OCI-LY7 (cell line): ENCODE measurements around the gene C6orf15. TPM values are rescaled to one million over a fixed set of nuclear protein-coding genes. Genes with fewer than 3 reads are reported as not detected.

ENCODE experiments used
- BruUV-seq: library from RNA; stranded (reverse); fragments of 400-500 nt; replicated peaks from 2 replicates; lab custom pipeline; 2021; lab: Mats Ljungman, UMichigan
- CTCF ChIA-PET: fragments of 300-600 bp; sonication (Branson Sonifier 250); formaldehyde crosslinking; loops from one replicate; lab custom pipeline; 2022; ENCODE audit warnings: antibody characterized with exemption; ENCODE audit not compliant: unreplicated experiment; lab: Charles Lee
- POLR2A ChIA-PET: fragments of 300-600 bp; sonication (Branson Sonifier 250); formaldehyde crosslinking; loops from one replicate; lab custom pipeline; 2022; ENCODE audit warnings: antibody characterized with exemption; lab: Charles Lee
- DNase-seq: peaks from one replicate; pipeline ENCODE4 v3.0.0-alpha.2; 2015; ENCODE audit warnings: low spot score
- H2AFZ ChIP-seq: fragments of 200-600 bp; sonication (generic), shearing (Covaris generic); 2 replicates; pipeline ENCODE4 v1.6.1; 2014; ENCODE audit warnings: mild to moderate bottlenecking, antibody characterized with exemption, low read length, moderate library complexity
- H3K27ac ChIP-seq: fragments of 200-600 bp; sonication (generic); 2 replicates; pipeline ENCODE4 v1.5.1; 2014; ENCODE audit warnings: mixed run types, low read depth, mild to moderate bottlenecking, moderate library complexity, low read length, inconsistent platforms; ENCODE audit not compliant: poor library complexity, severe bottlenecking
- H3K36me3 ChIP-seq: fragments of 200-600 bp; sonication (generic); 2 replicates; pipeline ENCODE4 v1.6.1; 2014; ENCODE audit warnings: mild to moderate bottlenecking, antibody characterized with exemption, low read length, moderate library complexity, mixed read lengths; ENCODE audit not compliant: insufficient read depth
- H3K4me1 ChIP-seq: fragments of 200-600 bp; sonication (generic); 2 replicates; pipeline ENCODE4 v1.5.1; 2014; ENCODE audit warnings: mild to moderate bottlenecking, low read length; ENCODE audit not compliant: insufficient read depth, poor library complexity, severe bottlenecking
- H3K4me2 ChIP-seq: fragments of 200-600 bp; sonication (generic); 2 replicates; pipeline ENCODE4 v1.6.1; 2014; ENCODE audit warnings: mild to moderate bottlenecking, low read length
- H3K4me3 ChIP-seq: fragments of 200-600 bp; sonication (generic); 2 replicates; pipeline ENCODE4 v1.5.1; 2014; ENCODE audit warnings: mild to moderate bottlenecking, low read depth, low read length; ENCODE audit not compliant: poor library complexity, severe bottlenecking
- H3K79me2 ChIP-seq: fragments of 200-600 bp; sonication (generic); 2 replicates; pipeline ENCODE4 v1.6.1; 2016; ENCODE audit warnings: low read depth, mild to moderate bottlenecking, low read length, moderate library complexity, mixed read lengths; ENCODE audit not compliant: insufficient read depth
- H3K9me2 ChIP-seq: fragments of 200-600 bp; sonication (generic); 2 replicates; pipeline ENCODE4 v1.6.1; 2016; ENCODE audit warnings: mild to moderate bottlenecking, low read length, mixed read lengths; ENCODE audit not compliant: insufficient read depth
- H3K9me3 ChIP-seq: fragments of 200-600 bp; sonication (generic); 2 replicates; pipeline ENCODE4 v1.6.1; 2014; ENCODE audit warnings: mild to moderate bottlenecking, mixed run types, low read length, mixed read lengths
- H4K20me1 ChIP-seq: fragments of 200-600 bp; sonication (generic); 2 replicates; pipeline ENCODE4 v1.6.1; 2014; ENCODE audit warnings: mild to moderate bottlenecking, antibody characterized with exemption, low read length, moderate library complexity, mixed read lengths; ENCODE audit not compliant: insufficient read depth
- EZH2phosphoT487 ChIP-seq: fragments of 200-600 bp; sonication (generic); IDR thresholded peaks from 2 replicates; pipeline ENCODE4 v1.6.1; 2018; ENCODE audit warnings: low read depth, borderline replicate concordance, mild to moderate bottlenecking, mixed run types, antibody characterized with exemption, low read length, moderate library complexity, mixed read lengths
- intact Hi-C: fragments of 100-400 bp; cut with micrococcal nuclease; formaldehyde crosslinking; loops from one replicate; pipeline ENCODE4 v1.10.0; 2022; ENCODE audit not compliant: unreplicated experiment
- total RNA-seq, 2 experiments: library from RNA; depleted of rRNA in 1 of 2; stranded (reverse); fragments of >200 nt in 1 of 2; shearing (Covaris generic) in 1 of 2; gene quantifications; 2 replicates each; pipeline ENCODE4 v1.2.3, GENCODE V29; 2014 to 2022
- TF ChIP-seq, protein P1 (sequence below): fragments of 200-600 bp; sonication (generic); conservative IDR thresholded peaks from 2 replicates; pipeline ENCODE4 v1.5.1; 2014; ENCODE audit warnings: mild to moderate bottlenecking, antibody characterized with exemption, low read length, moderate library complexity, mixed read lengths

The C6orf15 gene
- total RNA-seq, 2 experiments from 2014 or later = not detected

GRCh38 chr6:31098449-31098938 lies 13.9 kb downstream of the C6orf15 start:
- Histone ChIP-seq H3K4me2 (no peak overlapping the region), H3K9me3 (no peaks in the 10 kb centered on the region), H2AFZ (no peak overlapping the region), H3K36me3 (no peaks in the 10 kb centered on the region), H3K27ac (no peak overlapping the region), H3K9me2 (no peaks in the 10 kb centered on the region), H4K20me1 (no peaks in the 10 kb centered on the region), H3K4me1 (peaks cover 12% of the 10 kb centered on the region), H3K79me2 (no peaks in the 10 kb centered on the region), H3K4me3 (no peak overlapping the region)
- intact Hi-C loops = no loop called here
- CTCF ChIA-PET = no interaction called here
- no peak for DNase-seq
- TF ChIP-seq, protein P1, sequence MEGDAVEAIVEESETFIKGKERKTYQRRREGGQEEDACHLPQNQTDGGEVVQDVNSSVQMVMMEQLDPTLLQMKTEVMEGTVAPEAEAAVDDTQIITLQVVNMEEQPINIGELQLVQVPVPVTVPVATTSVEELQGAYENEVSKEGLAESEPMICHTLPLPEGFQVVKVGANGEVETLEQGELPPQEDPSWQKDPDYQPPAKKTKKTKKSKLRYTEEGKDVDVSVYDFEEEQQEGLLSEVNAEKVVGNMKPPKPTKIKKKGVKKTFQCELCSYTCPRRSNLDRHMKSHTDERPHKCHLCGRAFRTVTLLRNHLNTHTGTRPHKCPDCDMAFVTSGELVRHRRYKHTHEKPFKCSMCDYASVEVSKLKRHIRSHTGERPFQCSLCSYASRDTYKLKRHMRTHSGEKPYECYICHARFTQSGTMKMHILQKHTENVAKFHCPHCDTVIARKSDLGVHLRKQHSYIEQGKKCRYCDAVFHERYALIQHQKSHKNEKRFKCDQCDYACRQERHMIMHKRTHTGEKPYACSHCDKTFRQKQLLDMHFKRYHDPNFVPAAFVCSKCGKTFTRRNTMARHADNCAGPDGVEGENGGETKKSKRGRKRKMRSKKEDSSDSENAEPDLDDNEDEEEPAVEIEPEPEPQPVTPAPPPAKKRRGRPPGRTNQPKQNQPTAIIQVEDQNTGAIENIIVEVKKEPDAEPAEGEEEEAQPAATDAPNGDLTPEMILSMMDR = no peak
- no peak for TF ChIP-seq EZH2phosphoT487
- POLR2A ChIA-PET = no interaction called here
- no TSS peak for BruUV-seq

GRCh38 chr6:31096656-31097055 lies 15.7 kb downstream of the C6orf15 start:
- Histone ChIP-seq H2AFZ (no peak overlapping the region), H3K79me2 (no peaks in the 10 kb centered on the region), H4K20me1 (no peaks in the 10 kb centered on the region), H3K4me1 (peaks cover 12% of the 10 kb centered on the region), H3K27ac (no peak overlapping the region), H3K4me3 (no peak overlapping the region), H3K9me2 (no peaks in the 10 kb centered on the region), H3K4me2 (no peak overlapping the region), H3K9me3 (no peaks in the 10 kb centered on the region), H3K36me3 (no peaks in the 10 kb centered on the region)
- no peak for TF ChIP-seq EZH2phosphoT487
- TF ChIP-seq, protein P1 = no peak
- ChIA-PET POLR2A (interaction anchor here (1.0 kb wide), 1 partner anchor 105 kb away, joined by 6 read pairs; no protein-coding TSS in a partner anchor), CTCF (no interaction called here)
- DNase-seq = no peak
- intact Hi-C loops = no loop called here
- no TSS peak for BruUV-seq

DNA sequence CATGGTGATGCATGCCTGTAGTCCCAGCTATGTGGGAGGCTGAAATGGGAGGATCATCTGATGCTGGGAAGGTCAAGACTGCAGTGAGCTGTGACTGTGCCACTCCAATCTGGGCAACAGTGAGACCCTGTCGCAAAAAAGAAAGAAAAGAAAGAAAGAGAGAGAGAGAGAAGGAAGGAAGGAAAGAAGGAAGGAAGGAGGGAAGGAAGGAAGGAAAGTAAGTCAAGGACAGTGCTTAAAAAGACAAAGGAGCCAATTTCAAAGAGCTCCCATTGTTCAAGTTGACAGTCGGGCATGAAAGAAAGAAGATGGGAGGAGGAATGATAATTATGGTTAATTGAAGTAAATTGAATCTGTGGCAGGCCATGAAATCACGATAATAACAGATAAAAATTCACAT lies 16.2 kb downstream of the C6orf15 start:
- intact Hi-C loops = no loop called here
- H3K4me3 ChIP-seq = no peak overlapping the region
- no peaks in the 10 kb centered on the region for H3K36me3 ChIP-seq
- no peak for DNase-seq
- no peaks in the 10 kb centered on the region for H3K9me2 ChIP-seq
- no peaks in the 10 kb centered on the region for H3K9me3 ChIP-seq
- POLR2A ChIA-PET = interaction anchor here (1.0 kb wide), 1 partner anchor 104 kb away, joined by 6 read pairs; no protein-coding TSS in a partner anchor
- H3K4me1 ChIP-seq = peaks cover 12% of the 10 kb centered on the region
- TF ChIP-seq, protein P1 = no peak
- TF ChIP-seq EZH2phosphoT487 = no peak
- no peaks in the 10 kb centered on the region for H4K20me1 ChIP-seq
- H3K4me2 ChIP-seq = no peak overlapping the region
- H3K79me2 ChIP-seq = no peaks in the 10 kb centered on the region
- no peak overlapping the region for H2AFZ ChIP-seq
- BruUV-seq = no TSS peak
- CTCF ChIA-PET = no interaction called here
- no peak overlapping the region for H3K27ac ChIP-seq
